Activated CD4-positive, CD25-positive, alpha-beta regulatory T cell treated with anti-CD3 and anti-CD28 coated beads, Interleukin-2, amount 50 U/mL, for 16 hours (primary cell): ENCODE results near the gene ACSL5.

Experiments
- DNase-seq: peaks from one replicate; pipeline ENCODE4 v3.0.0-alpha.2; 2020; ENCODE audit warnings: low read depth, low spot score

ACSL5 gene

DNA sequence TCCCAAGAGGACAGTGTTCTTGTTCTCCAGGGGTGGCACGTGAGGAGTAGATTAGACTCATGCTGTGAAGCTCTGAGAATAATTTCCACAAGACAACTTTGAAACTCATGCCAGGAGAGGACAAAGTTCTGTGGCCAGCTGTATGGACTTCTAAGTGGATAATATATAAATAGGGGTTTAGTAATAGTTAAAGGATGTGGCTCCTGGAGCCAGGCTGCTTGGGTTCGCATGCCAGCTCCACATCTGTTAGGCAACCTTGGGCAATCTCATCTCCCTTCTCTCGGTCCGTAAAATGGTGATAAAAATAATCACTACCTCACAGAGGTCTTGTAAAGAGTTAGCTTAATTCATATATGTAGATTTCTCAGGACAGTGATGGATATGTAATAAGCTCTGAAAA lies 35.8 kb downstream of the ACSL5 start:
- no peak for DNase-seq

- DNase-seq: no peak
Observed at GRCh38 chr10:112412696-112413095, 38.8 kb downstream of the ACSL5 start.

DNA sequence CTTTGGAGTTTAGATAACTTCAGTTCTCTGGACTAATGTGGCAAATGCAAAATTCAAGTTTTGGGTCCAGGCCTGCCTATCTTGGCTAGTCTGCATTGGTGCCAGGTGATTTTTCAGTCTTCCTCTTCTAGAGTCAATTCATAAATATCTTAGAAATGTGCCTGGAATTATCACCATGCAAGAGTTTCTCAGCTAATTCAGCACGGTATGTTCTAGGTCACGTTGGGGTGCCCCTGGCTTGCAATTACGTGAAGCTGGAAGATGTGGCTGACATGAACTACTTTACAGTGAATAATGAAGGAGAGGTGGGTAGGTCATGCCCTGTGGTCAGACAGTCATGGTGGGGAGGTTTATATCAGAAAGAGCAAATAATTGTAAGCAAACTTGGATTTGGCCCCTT lies 47.8 kb downstream of the ACSL5 start:
- no peak for DNase-seq

- no peak for DNase-seq
Observed at GRCh38 chr10:112424651-112425050, 50.7 kb downstream of the ACSL5 start.

DNA sequence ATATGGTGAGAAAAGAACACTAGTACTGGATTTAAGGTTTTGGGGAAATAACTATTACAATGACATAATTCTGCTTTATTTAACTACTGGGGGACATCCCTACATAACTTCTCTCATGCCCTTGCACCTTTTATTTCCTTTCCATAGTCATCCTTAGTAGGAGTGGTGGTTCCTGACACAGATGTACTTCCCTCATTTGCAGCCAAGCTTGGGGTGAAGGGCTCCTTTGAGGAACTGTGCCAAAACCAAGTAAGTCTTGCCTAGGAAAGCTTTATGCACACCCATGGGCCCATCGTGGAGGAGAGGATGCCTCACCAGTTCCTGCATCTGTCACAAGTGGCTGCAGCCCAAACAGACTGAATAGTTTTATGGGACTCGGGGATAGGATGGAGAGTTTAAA lies 52.2 kb downstream of the ACSL5 start:
- DNase-seq: no peak

- no peak for DNase-seq
Observed at GRCh38 chr10:112429147-112429546, 55.2 kb downstream of the ACSL5 start.

- no peak for DNase-seq
Observed at GRCh38 chr10:112429654-112430230, 55.8 kb downstream of the ACSL5 start.

GRCh38 chr10:112433136-112433535 lies 59.2 kb downstream of the ACSL5 start:
- no peak for DNase-seq

DNA sequence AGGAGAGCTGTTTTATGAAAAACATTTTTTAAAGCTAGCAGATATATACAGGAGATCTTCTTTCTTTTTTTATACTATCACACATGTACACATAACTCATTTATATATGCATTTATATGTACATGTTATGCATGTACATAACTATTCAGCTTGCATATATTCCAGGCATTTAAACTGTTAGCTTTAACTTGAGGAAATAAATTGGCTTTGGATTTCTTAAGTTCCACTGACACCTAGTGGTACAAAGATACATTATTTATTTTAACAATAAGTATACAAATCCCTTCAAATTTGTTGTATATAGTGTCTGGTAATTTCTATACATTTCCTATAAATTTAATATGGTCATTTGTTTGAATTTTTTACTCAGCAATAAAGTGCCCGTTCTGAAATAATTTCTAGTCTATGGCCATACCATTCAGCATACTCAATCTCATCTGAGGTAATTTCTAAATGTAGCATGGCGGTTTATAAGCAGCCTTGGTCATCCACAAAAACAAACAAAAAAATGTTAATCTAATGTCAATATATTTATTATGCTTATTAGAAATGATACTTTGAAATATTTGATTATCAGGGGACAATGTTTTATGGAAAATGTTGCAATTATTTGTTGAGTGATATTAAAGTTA lies 61.2 kb downstream of the ACSL5 start:
- no peak for DNase-seq

DNA sequence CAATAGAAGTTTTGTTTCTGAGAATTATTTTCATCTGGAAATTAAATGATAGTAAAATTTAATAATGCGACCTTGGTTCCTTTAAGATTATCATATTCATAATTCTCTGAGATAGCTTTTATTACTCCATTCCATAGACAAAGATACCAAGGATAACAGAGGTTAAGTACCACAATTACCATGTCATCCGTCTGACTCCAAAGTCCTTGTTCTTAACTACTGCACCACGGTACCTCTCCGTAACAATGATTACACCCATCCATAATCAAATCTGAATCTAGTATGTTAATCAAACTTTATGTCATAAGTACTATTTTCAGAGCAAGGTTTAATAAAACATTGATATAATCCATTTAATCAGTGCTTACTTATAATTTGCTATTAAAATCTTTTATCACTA lies 64.4 kb downstream of the ACSL5 start:
- no peak for DNase-seq

- DNase-seq: no peak
Observed at GRCh38 chr10:112441520-112441919, 67.6 kb downstream of the ACSL5 start.

DNA sequence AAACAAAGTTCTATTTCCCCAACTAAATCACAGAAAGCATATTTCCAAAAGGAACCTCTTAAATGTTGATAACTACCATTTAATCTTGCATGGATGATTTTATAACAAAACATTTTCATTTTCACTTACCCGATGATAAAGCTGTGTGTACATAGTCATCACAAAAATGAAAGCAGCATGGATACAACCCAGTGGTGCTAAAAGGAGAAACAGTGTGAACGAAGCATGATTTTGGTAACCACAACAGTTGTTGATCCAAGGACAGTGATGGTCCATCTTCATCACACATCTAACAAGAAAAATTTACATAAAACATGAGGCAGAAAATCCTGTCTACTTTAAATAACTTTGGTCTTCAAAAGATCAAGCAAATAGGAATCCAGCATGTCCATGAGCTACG lies 68.1 kb downstream of the ACSL5 start:
- DNase-seq: no peak

- no peak for DNase-seq
Observed at GRCh38 chr10:112446055-112446854, 72.3 kb downstream of the ACSL5 start.

DNA sequence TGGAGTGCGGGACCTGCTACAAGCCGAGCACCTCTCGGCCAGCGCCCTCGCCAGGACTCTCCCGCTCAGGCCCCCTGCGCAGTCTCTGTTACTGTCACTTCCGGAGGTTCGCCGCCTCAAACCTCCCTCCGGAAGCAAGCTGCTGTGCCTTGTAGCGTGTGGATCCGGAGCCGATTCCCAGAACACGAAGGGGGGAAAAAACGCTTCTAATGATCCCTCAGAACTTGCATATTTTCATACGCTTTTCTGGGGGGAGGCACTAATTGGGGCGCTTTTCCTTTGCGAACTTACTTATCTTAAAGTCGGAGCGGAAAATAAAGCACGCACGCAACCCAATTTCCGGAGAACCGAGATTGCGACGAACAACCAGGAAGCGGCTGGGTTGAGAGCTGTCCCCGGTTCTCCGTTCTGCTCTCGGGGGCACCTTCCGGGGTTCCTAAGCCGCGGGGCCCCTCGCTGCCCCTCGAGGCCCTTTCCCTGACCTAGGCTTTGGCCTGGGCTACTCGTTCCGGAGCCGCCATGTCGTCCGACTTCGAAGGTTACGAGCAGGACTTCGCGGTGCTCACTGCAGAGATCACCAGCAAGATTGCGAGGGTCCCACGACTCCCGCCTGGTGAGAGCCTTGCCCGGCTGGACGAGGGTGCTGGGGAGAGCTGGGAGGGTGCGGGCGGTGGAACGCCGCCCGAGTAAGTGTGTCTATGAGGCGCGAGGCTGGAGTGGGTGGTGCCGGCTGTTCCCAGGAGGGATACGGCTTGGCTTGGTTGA lies 73.1 kb downstream of the ACSL5 start, which contains the start of the genes VTI1A and ZDHHC6:
VTI1A (plus strand) TSS at position 361 of the 765 bp plus-strand sequence; CDS start at position 520, 159 bp downstream.
ZDHHC6 (minus strand) TSS at position 60 of the 765 bp plus-strand sequence. CDS start 1,478 bp downstream, outside the sequence.
- DNase-seq: peak; percentile 78

- DNase-seq: no peak
Observed at GRCh38 chr10:112447620-112447928, 73.7 kb downstream of the ACSL5 start.

- no peak for DNase-seq
Observed at GRCh38 chr10:112448888-112449287, 75.0 kb downstream of the ACSL5 start.

GRCh38 chr10:112454910-112455779 lies 81.2 kb downstream of the ACSL5 start:
- DNase-seq: no peak

- DNase-seq: no peak
Observed at GRCh38 chr10:112456533-112456932, 82.6 kb downstream of the ACSL5 start.

- DNase-seq: no peak
Observed at GRCh38 chr10:112460366-112460765, 86.5 kb downstream of the ACSL5 start.

DNA sequence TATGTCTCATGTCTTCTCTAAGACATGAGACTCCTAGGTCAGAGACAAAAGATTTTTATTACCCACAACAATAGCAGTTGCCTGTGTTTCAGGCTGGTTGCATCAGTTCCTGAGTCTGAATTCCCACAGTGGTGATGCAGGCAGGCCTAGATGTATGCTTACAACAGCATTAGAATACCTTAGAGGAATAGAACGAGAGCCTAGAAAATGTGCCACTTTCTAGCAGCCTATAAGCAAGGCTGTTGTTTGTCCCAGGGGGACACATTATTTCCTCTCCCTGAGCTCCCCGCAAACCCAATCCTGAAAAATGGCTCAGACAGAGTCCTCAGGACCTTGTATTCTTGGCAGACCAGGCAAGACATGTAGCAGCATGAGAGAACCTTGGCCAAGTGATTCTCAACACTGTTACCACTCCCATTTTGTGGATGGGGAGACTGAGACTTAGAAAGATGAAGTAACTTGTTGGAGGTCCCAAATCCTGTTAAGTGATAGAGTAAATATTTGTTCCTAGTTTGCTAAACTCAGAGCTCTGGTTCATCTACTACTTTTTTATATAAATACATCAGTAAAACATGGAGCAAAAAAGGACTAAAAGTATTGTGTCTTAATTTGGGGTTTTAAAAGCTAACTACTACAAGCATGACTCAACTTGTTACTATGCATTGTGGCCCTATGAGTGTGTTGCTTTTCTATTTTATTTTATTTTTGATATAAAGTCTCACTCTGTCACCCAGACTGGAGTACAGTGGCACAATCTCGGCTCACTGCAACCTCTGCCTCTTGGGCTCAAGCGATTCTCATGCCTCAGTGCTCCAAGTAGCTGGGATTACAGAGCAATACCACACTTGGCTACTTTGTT lies 87.3 kb downstream of the ACSL5 start:
- DNase-seq: no peak
